ENCODE data around the gene AP2A1.

GRCh38 chr19:49845414-49845813 is 78.6 kb downstream of the AP2A1 start:
- TF ChIP-seq EZH2 (IDR thresholded peaks at IDR 0.05; ENCODE audit: insufficient read depth, poor library complexity, severe bottlenecking): no peak
- TF ChIP-seq EZH2phosphoT487 (IDR thresholded peaks at IDR 0.05; ENCODE audit: insufficient read depth, low read depth): no peak
